ENCODE data around the gene ANKS1B. TPM values are rescaled to one million over a fixed set of nuclear protein-coding genes. Genes with fewer than 3 reads are reported as not detected.

Gene ANKS1B
- total and polyA plus RNA-seq, 2 of the 4 experiments (the other 2 are of a cell fraction) = 0.17 to 0.18 TPM

- peak; percentile 64 for DNase-seq
- Histone ChIP-seq H2BK5ac (ENCODE audit: low read depth, low read length, poor library complexity, severe bottlenecking) (no peak overlapping the region), H3K4me3 (ENCODE audit: insufficient read depth, low read depth, low read length) (no peak overlapping the region), H4K91ac (ENCODE audit: insufficient read depth, low read depth, low read length) (no peak overlapping the region), H2BK15ac (ENCODE audit: low read depth, low read length) (no peak overlapping the region), H4K8ac (ENCODE audit: low read depth in 2 of 2, low read length in 2 of 2) (no peak overlapping the region), H3K14ac (replicated peaks; ENCODE audit: low read depth, low read length) (no peak overlapping the region), H3K4me2 (ENCODE audit: low read depth, low read length) (no peak overlapping the region), H3K79me1 (ENCODE audit: low read depth in 1 of 2, low read length in 2 of 2) (no peaks in the 10 kb centered on the region), H3K27ac (ENCODE audit: insufficient read depth, low read length) (no peak overlapping the region), H2AK5ac (ENCODE audit: low read depth, low read length) (no peak overlapping the region), H2AFZ (replicated peaks; ENCODE audit: low read length, poor library complexity) (no peak overlapping the region), H3K18ac (ENCODE audit: low read depth, low read length) (no peak overlapping the region), H4K5ac (ENCODE audit: low read depth, low read length) (no peak overlapping the region), H3K56ac (ENCODE audit: extremely low read depth, insufficient read depth, low read length) (no peak overlapping the region), H2AK9ac (replicated peaks; ENCODE audit: low read depth, low read length, poor library complexity) (no peak overlapping the region), H3K4me1 (ENCODE audit: control insufficient read depth, insufficient read depth, low read length) (no peaks in the 10 kb centered on the region), H3K27me3 (ENCODE audit: control insufficient read depth, insufficient read depth, low read length) (no peaks in the 10 kb centered on the region), H3K23ac (ENCODE audit: low read depth, low read length) (no peak overlapping the region), H3K9ac (ENCODE audit: low read depth, low read length) (no peak overlapping the region), H3K36me3 (ENCODE audit: control insufficient read depth, insufficient read depth, low read length) (no peaks in the 10 kb centered on the region), H2BK120ac (ENCODE audit: low read depth, low read length) (no peak overlapping the region), H3K9me3 (ENCODE audit: control insufficient read depth, insufficient read depth, low read length) (no peaks in the 10 kb centered on the region; the same call in 1 of the 2 replicates), H3K4ac (ENCODE audit: low read depth, low read length) (no peak overlapping the region), H2BK20ac (ENCODE audit: low read depth, low read length) (no peak overlapping the region), H4K20me1 (ENCODE audit: insufficient read depth, low read length) (no peaks in the 10 kb centered on the region), H3K9me1 (ENCODE audit: insufficient read depth, low read length) (no peaks in the 10 kb centered on the region)
- no TSS peak for BruUV-seq (replicated peaks)
- dilution Hi-C loops (cut with HindIII; ENCODE audit: low sequenced_read_pairs, unreplicated experiment) (no loop called here), in situ Hi-C loops (cut with MboI; ENCODE audit: low sequenced_read_pairs) (loop anchor here (10.0 kb wide), 1 partner anchor 721 kb away; no protein-coding TSS in a partner anchor), intact Hi-C loops (cut with micrococcal nuclease) (loop anchor here (1.0 kb wide), 1 partner anchor 725 kb away; no protein-coding TSS in a partner anchor)
- WGBS, 2 experiments (ENCODE audit: extremely low coverage in 2 of 2, insufficient read length in 1 of 2) = no CpG with 5 or more reads among the region's 2 CpGs
- ATAC-seq (ENCODE audit: low read depth) = peak; percentile 81
- TF ChIP-seq CHD1 (IDR thresholded peaks at IDR 0.05; ENCODE audit: low read depth, low read length) (no peak), POLR2A (IDR thresholded peaks at IDR 0.05; ENCODE audit: low read depth, low read length) (no peak), CTCF (conservative IDR thresholded peaks at IDR 0.05; ENCODE audit: low read depth, low read length) (peak; percentile 82), SMC3 (IDR thresholded peaks at IDR 0.05; ENCODE audit: low read depth, low read length) (peak; percentile 82), ELK1 (IDR thresholded peaks at IDR 0.05; ENCODE audit: borderline replicate concordance, low read depth, low read length) (no peak), MAZ (IDR thresholded peaks at IDR 0.05; ENCODE audit: borderline replicate concordance, low read depth, low read length) (no peak), RAD21 (IDR thresholded peaks at IDR 0.05; ENCODE audit: low read length) (peak; percentile 75), CEBPB (IDR thresholded peaks at IDR 0.05; ENCODE audit: low read depth, low read length) (no peak), RFX5 (IDR thresholded peaks at IDR 0.05; ENCODE audit: low read depth, low read length) (no peak), MXI1 (IDR thresholded peaks at IDR 0.05; ENCODE audit: borderline replicate concordance, low read depth, low read length) (no peak), MAFK (IDR thresholded peaks at IDR 0.05; ENCODE audit: low read depth, low read length) (no peak), FOS (IDR thresholded peaks at IDR 0.05; ENCODE audit: low read depth, low read length) (no peak), BHLHE40 (IDR thresholded peaks at IDR 0.05; ENCODE audit: low read depth, low read length) (no peak)
- TF ChIP-seq, protein P1, sequence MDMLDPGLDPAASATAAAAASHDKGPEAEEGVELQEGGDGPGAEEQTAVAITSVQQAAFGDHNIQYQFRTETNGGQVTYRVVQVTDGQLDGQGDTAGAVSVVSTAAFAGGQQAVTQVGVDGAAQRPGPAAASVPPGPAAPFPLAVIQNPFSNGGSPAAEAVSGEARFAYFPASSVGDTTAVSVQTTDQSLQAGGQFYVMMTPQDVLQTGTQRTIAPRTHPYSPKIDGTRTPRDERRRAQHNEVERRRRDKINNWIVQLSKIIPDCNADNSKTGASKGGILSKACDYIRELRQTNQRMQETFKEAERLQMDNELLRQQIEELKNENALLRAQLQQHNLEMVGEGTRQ (IDR thresholded peaks at IDR 0.05; ENCODE audit: low read depth, low read length) = no peak
- POLR2A ChIA-PET (ENCODE audit: unreplicated experiment) = no interaction called here
- CTCF ChIA-PET = interaction anchor here (0.6 to 2.3 kb wide), 13 partner anchors 8 to 724 kb away, joined by 3 to 11 read pairs (median 3); no protein-coding TSS in a partner anchor
These were observed 941.3 kb downstream of the ANKS1B start for GRCh38 chr12:99043319-99043914.

All from IMR-90 (cell line).